Activated CD4-positive, alpha-beta T cell treated with anti-CD3 and anti-CD28 coated beads, Interleukin-2, amount 10 ng/mL, durations not matched to agents 7 days and 5 days (primary cell): ENCODE measurements around the gene LGALS7. TPM values are rescaled to one million over a fixed set of nuclear protein-coding genes. Genes with fewer than 3 reads are reported as not detected.
"Not testable (repeated sequence)": the region's sequence is repeated elsewhere in the genome, so short reads cannot be mapped to it uniquely, and the experiment has no call there.

Experiments used
- CTCF ChIA-PET: fragments of 350-600 bp; sonication (Branson Sonifier 250); formaldehyde crosslinking; loops from one replicate; lab custom pipeline; 2021; ENCODE audit warnings: antibody characterized with exemption; lab: Charles Lee
- POLR2A ChIA-PET: fragments of 350-600 bp; sonication (Branson Sonifier 250); formaldehyde crosslinking; loops from one replicate; lab custom pipeline; 2021; ENCODE audit warnings: antibody characterized with exemption; lab: Charles Lee
- DNase-seq: peaks from one replicate; pipeline ENCODE4 v3.0.0-alpha.2; 2020
- H3K27ac Mint-ChIP-seq: one replicate; pipeline ENCODE4 v1.8.0; 2021; ENCODE audit warnings: mild to moderate bottlenecking, moderate library complexity, mixed read lengths
- H3K27me3 Mint-ChIP-seq: one replicate; pipeline ENCODE4 v1.8.0; 2021; ENCODE audit warnings: mixed read lengths
- H3K36me3 Mint-ChIP-seq: one replicate; pipeline ENCODE4 v1.8.0; 2021; ENCODE audit warnings: low read depth, mixed read lengths
- H3K4me1 Mint-ChIP-seq: one replicate; pipeline ENCODE4 v1.8.0; 2021; ENCODE audit warnings: mixed read lengths
- H3K4me3 Mint-ChIP-seq: one replicate; pipeline ENCODE4 v1.8.0; 2021; ENCODE audit warnings: mild to moderate bottlenecking, moderate library complexity, mixed read lengths
- H3K9me3 Mint-ChIP-seq: one replicate; pipeline ENCODE4 v1.8.0; 2021; ENCODE audit warnings: mixed read lengths
- total RNA-seq, 2 experiments: library from RNA; stranded (reverse); gene quantifications; one replicate each; pipeline ENCODE4 v1.2.3, GENCODE V29; 2021

Gene LGALS7
- total RNA-seq, 2 experiments from 2014 or later = not detected

- H3K27me3 Mint-ChIP-seq, H3K36me3 Mint-ChIP-seq, H3K4me3 Mint-ChIP-seq, DNase-seq, H3K27ac Mint-ChIP-seq, H3K4me1 Mint-ChIP-seq, H3K9me3 Mint-ChIP-seq: not testable (repeated sequence)
- CTCF ChIA-PET = interaction anchor here (0.6 kb wide), 2 partner anchors 9 to 25 kb away, joined by 3 read pairs; no protein-coding TSS in a partner anchor
- POLR2A ChIA-PET = interaction anchor here (0.6 to 0.8 kb wide), 2 partner anchors 8 to 121 kb away, joined by 3 to 6 read pairs; no protein-coding TSS in a partner anchor
These were observed 12.4 kb downstream of the LGALS7 start for GRCh38 chr19:38760805-38761517.

GRCh38 chr19:38759590-38760003, 13.7 kb downstream of the LGALS7 start:
- POLR2A ChIA-PET = no interaction called here

DNA sequence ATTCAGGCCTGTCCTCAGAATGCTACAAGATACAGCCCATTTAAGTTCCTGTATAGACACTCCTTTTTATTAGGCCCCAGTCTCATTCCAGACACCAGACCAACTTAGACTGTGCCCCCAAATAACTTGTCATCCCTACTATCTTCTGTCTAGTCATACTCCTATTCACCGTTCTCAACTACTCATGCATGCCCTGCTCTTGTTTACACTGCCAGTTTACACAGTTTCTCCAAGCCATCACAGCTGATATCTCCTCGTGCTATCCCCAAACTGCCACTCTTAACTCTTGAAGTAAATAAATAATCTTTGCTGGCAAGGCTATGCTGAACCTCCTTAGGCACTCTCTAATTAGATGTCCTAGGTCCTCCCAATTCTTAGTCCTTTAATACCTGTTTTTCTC, 19.1 kb downstream of the LGALS7 start:
- H3K9me3 Mint-ChIP-seq, H3K36me3 Mint-ChIP-seq, H3K4me1 Mint-ChIP-seq, POLR2A ChIA-PET, CTCF ChIA-PET, DNase-seq, H3K4me3 Mint-ChIP-seq, H3K27ac Mint-ChIP-seq: not testable (repeated sequence)
- peaks cover 14% of the 10 kb centered on the region for H3K27me3 Mint-ChIP-seq

More at GRCh38 chr19:38759590-38760003, 13.7 kb downstream of the LGALS7 start:
- Mint-ChIP-seq H3K4me1 (peaks cover 2% of the 10 kb centered on the region), H3K27me3 (no peaks in the 10 kb centered on the region), H3K9me3 (no peaks in the 10 kb centered on the region), H3K4me3 (no peak overlapping the region), H3K27ac (no peak overlapping the region), H3K36me3 (no peaks in the 10 kb centered on the region)
- CTCF ChIA-PET = no interaction called here
- DNase-seq = no peak

- H3K4me3 Mint-ChIP-seq, POLR2A ChIA-PET, H3K27ac Mint-ChIP-seq, CTCF ChIA-PET, H3K4me1 Mint-ChIP-seq, H3K36me3 Mint-ChIP-seq, H3K9me3 Mint-ChIP-seq, DNase-seq: not testable (repeated sequence)
- peaks cover 14% of the 10 kb centered on the region for H3K27me3 Mint-ChIP-seq
These were observed 19.5 kb downstream of the LGALS7 start for GRCh38 chr19:38753783-38754182.

- Mint-ChIP-seq H3K27me3 (peaks cover 8% of the 10 kb centered on the region), H3K27ac (no peak overlapping the region), H3K36me3 (no peaks in the 10 kb centered on the region), H3K4me1 (peaks cover 4% of the 10 kb centered on the region), H3K4me3 (no peak overlapping the region), H3K9me3 (no peaks in the 10 kb centered on the region)
- no peak for DNase-seq
- POLR2A ChIA-PET = no interaction called here
- CTCF ChIA-PET = no interaction called here
These were observed 28.0 kb downstream of the LGALS7 start for GRCh38 chr19:38745316-38745715.

DNA sequence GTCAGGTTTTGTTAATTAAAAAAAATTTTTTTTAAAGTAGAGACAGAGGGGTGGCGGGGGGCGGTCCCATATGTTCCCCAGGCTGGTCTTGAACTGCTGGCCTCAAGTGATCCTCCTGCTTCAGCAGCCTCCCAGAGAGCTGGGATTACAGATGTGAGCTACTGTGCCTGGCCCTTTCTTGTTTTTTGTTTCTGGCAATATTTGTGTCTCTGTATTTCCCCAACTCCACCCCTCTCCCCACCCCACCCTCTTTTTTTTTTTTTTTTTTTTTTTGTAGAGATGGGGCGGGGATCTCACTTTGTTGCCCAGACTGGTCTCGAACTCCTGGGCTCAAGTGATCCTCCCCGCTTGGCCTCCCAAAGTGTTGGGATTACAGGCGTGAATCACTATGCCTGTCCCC, 28.4 kb downstream of the LGALS7 start:
- Mint-ChIP-seq H3K4me3 (no peak overlapping the region), H3K9me3 (no peaks in the 10 kb centered on the region), H3K36me3 (no peaks in the 10 kb centered on the region), H3K4me1 (peaks cover 5% of the 10 kb centered on the region), H3K27ac (no peak overlapping the region), H3K27me3 (peaks cover 4% of the 10 kb centered on the region)
- no peak for DNase-seq
- POLR2A ChIA-PET = no interaction called here
- CTCF ChIA-PET = no interaction called here

GRCh38 chr19:38744298-38744681, 29.0 kb downstream of the LGALS7 start, which contains the start of gene CAPN12:
Gene CAPN12 (minus strand): TSS chr19:38744474. CDS start chr19:38744165, 309 bp downstream.
- DNase-seq = no peak
- CTCF ChIA-PET = no interaction called here
- POLR2A ChIA-PET = no interaction called here
- Mint-ChIP-seq H3K27me3 (peaks cover 4% of the 10 kb centered on the region), H3K36me3 (no peaks in the 10 kb centered on the region), H3K4me3 (no peak within 1 kb of the TSS), H3K4me1 (peaks cover 10% of the 10 kb centered on the region), H3K27ac (no peak within 1 kb of the TSS), H3K9me3 (no peaks in the 10 kb centered on the region)

DNA sequence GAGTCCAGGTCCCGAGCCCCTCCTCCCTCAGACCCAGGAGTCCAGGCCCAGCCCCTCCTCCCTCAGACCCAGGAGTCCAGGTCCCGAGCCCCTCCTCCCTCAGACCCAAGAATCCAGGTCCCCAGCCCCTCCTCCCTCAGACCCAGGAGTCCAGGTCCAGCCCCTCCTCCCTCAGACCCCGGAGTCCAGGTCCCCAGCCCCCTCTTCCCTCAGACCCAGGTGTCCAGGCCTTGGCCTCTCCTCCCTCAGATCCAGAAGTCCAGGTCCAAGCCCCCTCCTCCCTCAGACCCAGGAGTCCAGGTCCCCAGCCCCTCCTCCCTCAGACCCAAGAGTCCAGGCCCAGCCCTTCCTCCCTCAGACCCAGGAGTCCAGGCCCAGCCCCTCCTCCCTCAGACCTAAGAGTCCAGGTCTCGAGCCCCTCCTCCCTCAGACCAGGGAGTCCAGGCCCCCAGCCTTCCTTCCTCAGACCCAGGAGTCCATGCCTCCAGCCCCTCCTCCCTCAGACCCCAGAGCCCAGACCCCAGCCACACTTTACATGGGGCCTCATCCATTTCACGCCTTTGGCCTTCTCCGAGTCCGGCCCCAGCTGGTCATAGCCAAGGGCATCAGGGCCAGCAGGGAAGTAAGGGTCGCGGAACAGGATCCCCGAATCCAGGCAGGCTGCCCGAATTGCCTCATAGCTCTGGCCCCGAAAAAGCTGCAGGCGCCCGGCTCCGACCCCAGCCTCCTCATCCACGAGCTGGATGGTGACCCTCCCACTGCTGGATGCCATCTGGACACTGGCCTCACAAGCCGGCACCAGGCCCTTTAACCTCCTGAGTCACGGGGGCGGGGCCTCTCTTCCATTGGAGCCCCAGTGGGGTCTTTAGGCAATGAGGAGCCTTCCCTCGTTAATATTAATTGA, 29.7 kb downstream of the LGALS7 start:
- no peak overlapping the region for H3K27ac Mint-ChIP-seq
- H3K4me1 Mint-ChIP-seq = peaks cover 11% of the 10 kb centered on the region
- no peak overlapping the region for H3K4me3 Mint-ChIP-seq
- CTCF ChIA-PET = interaction anchor here (0.6 to 1.4 kb wide), 2 partner anchors 14 to 1970 kb away, joined by 4 to 5 read pairs; no protein-coding TSS in a partner anchor
- no peaks in the 10 kb centered on the region for H3K9me3 Mint-ChIP-seq
- POLR2A ChIA-PET = no interaction called here
- H3K27me3 Mint-ChIP-seq = peaks cover 4% of the 10 kb centered on the region
- H3K36me3 Mint-ChIP-seq = no peaks in the 10 kb centered on the region
- no peak for DNase-seq

- no peak for DNase-seq
- Mint-ChIP-seq H3K9me3 (no peaks in the 10 kb centered on the region), H3K27me3 (peaks cover 1% of the 10 kb centered on the region), H3K4me3 (no peak overlapping the region), H3K27ac (no peak overlapping the region), H3K4me1 (peaks cover 13% of the 10 kb centered on the region), H3K36me3 (no peaks in the 10 kb centered on the region)
- CTCF ChIA-PET = interaction anchor here (0.6 to 1.4 kb wide), 2 partner anchors 15 to 1971 kb away, joined by 4 to 5 read pairs; no protein-coding TSS in a partner anchor
- POLR2A ChIA-PET = no interaction called here
These were observed 30.4 kb downstream of the LGALS7 start for GRCh38 chr19:38742906-38743305.

- H3K4me1 Mint-ChIP-seq = peaks cover 18% of the 10 kb centered on the region
- peak overlapping the region; percentile 75 for H3K27ac Mint-ChIP-seq
- CTCF ChIA-PET = interaction anchor here (0.6 to 1.4 kb wide), 2 partner anchors 16 to 59 kb away, joined by 3 to 5 read pairs; no protein-coding TSS in a partner anchor
- DNase-seq = no peak
- POLR2A ChIA-PET = no interaction called here
- H3K36me3 Mint-ChIP-seq = no peaks in the 10 kb centered on the region
- H3K9me3 Mint-ChIP-seq = no peaks in the 10 kb centered on the region
- no peak overlapping the region for H3K4me3 Mint-ChIP-seq
- peaks cover 5% of the 10 kb centered on the region for H3K27me3 Mint-ChIP-seq
These were observed 31.0 kb downstream of the LGALS7 start for GRCh38 chr19:38742296-38742695.

- Mint-ChIP-seq H3K27me3 (peaks cover 5% of the 10 kb centered on the region), H3K4me1 (peaks cover 18% of the 10 kb centered on the region), H3K9me3 (no peaks in the 10 kb centered on the region), H3K36me3 (no peaks in the 10 kb centered on the region), H3K4me3 (no peak overlapping the region), H3K27ac (no peak overlapping the region)
- POLR2A ChIA-PET = no interaction called here
- CTCF ChIA-PET = no interaction called here
- no peak for DNase-seq
These were observed 31.6 kb downstream of the LGALS7 start for GRCh38 chr19:38741670-38742069.

DNA sequence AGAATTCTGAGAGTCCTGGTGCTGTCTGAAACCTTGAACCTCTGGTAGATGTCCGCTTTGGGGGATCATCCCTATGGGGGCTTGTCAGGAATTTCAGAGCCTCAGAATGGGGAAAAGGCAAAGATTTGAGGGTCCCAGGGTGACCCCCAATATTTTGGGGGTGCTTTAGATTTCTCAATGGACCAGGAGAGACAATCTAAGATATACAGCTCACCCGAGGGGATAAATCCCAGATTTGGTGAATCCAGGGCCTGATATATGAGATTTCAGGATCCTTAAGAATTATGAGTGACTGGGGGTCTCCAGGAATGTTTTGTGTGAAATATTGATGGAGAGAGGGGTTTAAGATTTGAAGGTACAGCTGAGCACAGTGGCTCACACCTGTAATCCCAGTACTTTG, 32.4 kb downstream of the LGALS7 start:
- Mint-ChIP-seq H3K27ac (no peak overlapping the region), H3K36me3 (no peaks in the 10 kb centered on the region), H3K4me3 (no peak overlapping the region), H3K27me3 (peaks cover 5% of the 10 kb centered on the region), H3K4me1 (peaks cover 22% of the 10 kb centered on the region), H3K9me3 (no peaks in the 10 kb centered on the region)
- POLR2A ChIA-PET = no interaction called here
- no peak for DNase-seq
- CTCF ChIA-PET = no interaction called here

- Mint-ChIP-seq H3K4me1 (peaks cover 21% of the 10 kb centered on the region), H3K9me3 (no peaks in the 10 kb centered on the region), H3K27me3 (peaks cover 5% of the 10 kb centered on the region), H3K36me3 (no peaks in the 10 kb centered on the region), H3K4me3 (no peak overlapping the region), H3K27ac (no peak overlapping the region)
- POLR2A ChIA-PET = no interaction called here
- CTCF ChIA-PET = interaction anchor here (0.7 kb wide), 1 partner anchor 1994 kb away, joined by 4 read pairs; no protein-coding TSS in a partner anchor
- DNase-seq = no peak
These were observed 33.1 kb downstream of the LGALS7 start for GRCh38 chr19:38740257-38740592.
